ENCODE data around the gene ANKRD7.

The ANKRD7 gene

GRCh38 chr7:118183786-118184564 lies 40.5 kb upstream of the ANKRD7 start, which contains the start of gene LSM8 (continued):
- no peak for TF ChIP-seq ZNF132 (tag by site-specific recombination; IDR thresholded peaks at IDR 0.05; ENCODE audit: borderline replicate concordance)
- no peak for TF ChIP-seq HOXD13 (CRISPR knock-in tag; IDR thresholded peaks at IDR 0.05; ENCODE audit: borderline replicate concordance)
- TF ChIP-seq ZNF48 (tag by site-specific recombination; IDR thresholded peaks at IDR 0.05) = no peak
- TF ChIP-seq ZNF214 (tag by site-specific recombination; IDR thresholded peaks at IDR 0.05; ENCODE audit: borderline replicate concordance) = no peak
- TF ChIP-seq ZNF501 (tag by site-specific recombination; IDR thresholded peaks at IDR 0.05) = peak; percentile 82
- TF ChIP-seq ZNF623 (tag by site-specific recombination; IDR thresholded peaks at IDR 0.05) = no peak
- peak; percentile 47; the same call in 1 of the 2 replicates for TF ChIP-seq ZNF324 (tag by site-specific recombination; IDR thresholded peaks at IDR 0.05)
- no peak for TF ChIP-seq ZNF596 (tag by site-specific recombination; IDR thresholded peaks at IDR 0.05)
- TF ChIP-seq ZNF555 (tag by site-specific recombination; conservative IDR thresholded peaks at IDR 0.05) = no peak
- TF ChIP-seq EGR2 (tag by site-specific recombination; IDR thresholded peaks at IDR 0.05; ENCODE audit: low read depth) = peak; percentile 48; the same call in 1 of the 2 replicates
- TF ChIP-seq GLIS2 (tag by site-specific recombination; IDR thresholded peaks at IDR 0.05) = 0 out of 2 replicates have a peak, but pooled peaks have one; percentile 21
- TF ChIP-seq ZNF610 (tag by site-specific recombination; IDR thresholded peaks at IDR 0.05; ENCODE audit: borderline replicate concordance) = peak; percentile 13; the same call in 1 of the 2 replicates
- no peak for TF ChIP-seq REPIN1 (tag by site-specific recombination; IDR thresholded peaks at IDR 0.05; ENCODE audit: low read depth)
- no peak for TF ChIP-seq AEBP2 (tag by site-specific recombination; IDR thresholded peaks at IDR 0.05; ENCODE audit: borderline replicate concordance)
- no peak for TF ChIP-seq ZNF114 (tag by site-specific recombination; IDR thresholded peaks at IDR 0.05)
- TF ChIP-seq ZNF488 (tag by site-specific recombination; IDR thresholded peaks at IDR 0.05) = no peak
- peak; percentile 48; the same call in 1 of the 2 replicates for TF ChIP-seq KLF9 (tag by site-specific recombination; IDR thresholded peaks at IDR 0.05; ENCODE audit: low read depth)
- TF ChIP-seq ZBTB48 (tag by site-specific recombination; IDR thresholded peaks at IDR 0.05) = no peak
- TF ChIP-seq ZNF792 (tag by site-specific recombination; IDR thresholded peaks at IDR 0.05) = no peak
- TF ChIP-seq ZSCAN30 (tag by site-specific recombination; IDR thresholded peaks at IDR 0.05) = peak; percentile 82
- no peak for TF ChIP-seq ZNF558 (tag by site-specific recombination; IDR thresholded peaks at IDR 0.05)
- no peak for TF ChIP-seq ZNF184 (tag by site-specific recombination; IDR thresholded peaks at IDR 0.05)
- no peak for TF ChIP-seq ZNF433 (tag by site-specific recombination; IDR thresholded peaks at IDR 0.05; ENCODE audit: low read depth)
- TF ChIP-seq ZNF202 (tag by site-specific recombination; IDR thresholded peaks at IDR 0.05; ENCODE audit: borderline replicate concordance) = no peak
- TF ChIP-seq REST (tag by site-specific recombination; IDR thresholded peaks at IDR 0.05) = peak; percentile 91
- TF ChIP-seq GFI1B (tag by site-specific recombination; IDR thresholded peaks at IDR 0.05) = no peak
- TF ChIP-seq ZNF639 (tag by site-specific recombination; IDR thresholded peaks at IDR 0.05) = no peak
- TF ChIP-seq PRDM4 (tag by site-specific recombination; IDR thresholded peaks at IDR 0.05) = no peak
- no peak for TF ChIP-seq ZNF169 (tag by site-specific recombination; IDR thresholded peaks at IDR 0.05)
